Natural killer cell treated with Interleukin-12 subunit alpha and Interleukin-12 subunit beta and Interleukin-15 and Interleukin-18, amount 100 ng/mL, for 72 hours (primary cell): ENCODE results near the gene MEF2A. TPM values are rescaled to one million over a fixed set of nuclear protein-coding genes. Genes with fewer than 3 reads are reported as not detected.

ENCODE experiments used
- ATAC-seq, 2 donors: fragments of 150-1000 bp; cut with Tn5 transposase in 1 of 2; sonication (Bioruptor Pico), chemical (Tn5 transposase) in 1 of 2; 2 replicates each; pipeline ENCODE4 v1.10.0; 2021
- DNase-seq: peaks from one replicate; pipeline ENCODE4 v3.0.0; 2022; ENCODE audit warnings: low spot score
- H3K27ac Mint-ChIP-seq, 2 donors: 1 replicate in 1 of 2; 2 replicates in 1 of 2; pipeline ENCODE4 v1.8.0; 2022; ENCODE audit warnings: mixed read lengths in 2 of 2, mild to moderate bottlenecking in 1 of 2, moderate library complexity in 1 of 2
- H3K27me3 Mint-ChIP-seq, 2 donors: 1 replicate in 1 of 2; 2 replicates in 1 of 2; pipeline ENCODE4 v1.8.0; 2022; ENCODE audit warnings: mixed read lengths in 2 of 2
- H3K36me3 Mint-ChIP-seq: one replicate; pipeline ENCODE4 v1.8.0; 2022; ENCODE audit warnings: mixed read lengths
- H3K4me1 Mint-ChIP-seq, 2 donors: 1 replicate in 1 of 2; 2 replicates in 1 of 2; pipeline ENCODE4 v1.8.0; 2022; ENCODE audit warnings: low read depth in 2 of 2, mixed read lengths in 2 of 2, mild to moderate bottlenecking in 1 of 2
- H3K4me3 Mint-ChIP-seq: one replicate; pipeline ENCODE4 v1.8.0; 2022; ENCODE audit warnings: mixed read lengths
- H3K9me3 Mint-ChIP-seq: 2 replicates; pipeline ENCODE4 v1.8.0; 2022; ENCODE audit warnings: mixed read lengths
- total RNA-seq, 2 donors: library from RNA; stranded (reverse); gene quantifications; one replicate each; pipeline ENCODE4 v1.2.3, GENCODE V29; 2022

The MEF2A gene
- total RNA-seq, 2 donors from 2014 or later, result 27.1 to 42.2 TPM

DNA sequence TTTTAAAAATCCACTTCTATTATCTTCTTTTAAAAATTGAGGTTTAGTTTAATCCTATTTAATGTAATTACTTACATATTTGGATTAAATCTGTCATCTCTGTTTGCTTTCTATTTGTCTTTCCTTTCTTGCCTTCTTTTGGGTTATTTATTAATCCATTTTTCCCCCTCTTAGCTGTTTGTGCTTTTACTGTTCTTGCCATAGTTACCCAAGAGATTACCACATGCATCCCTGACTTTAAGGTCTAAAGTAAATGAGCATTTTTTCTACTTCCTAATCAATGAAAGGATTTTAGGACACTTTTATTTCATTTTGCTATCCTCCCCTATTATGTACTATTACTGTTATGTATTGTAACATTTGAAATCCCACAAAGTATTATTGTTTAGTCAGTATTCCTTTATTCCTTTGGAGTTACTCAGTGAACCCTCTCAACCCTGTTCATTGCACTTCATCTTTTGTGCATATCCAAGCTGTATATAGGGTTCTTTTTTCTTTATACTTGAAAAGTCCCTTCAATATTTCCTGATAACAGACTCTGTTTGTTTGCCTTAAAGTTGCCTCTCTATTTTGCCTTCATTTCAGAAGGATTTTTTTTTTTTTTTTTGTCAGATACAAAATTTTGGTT, 62.7 kb downstream of the MEF2A start:
- no peaks in the 10 kb centered on the region for H3K27me3 Mint-ChIP-seq
- no peak for ATAC-seq
- H3K9me3 Mint-ChIP-seq, result no peaks in the 10 kb centered on the region
- peaks cover 24 to 45% of the 10 kb centered on the region in 2 donors for H3K4me1 Mint-ChIP-seq
- peaks cover 9% of the 10 kb centered on the region for H3K36me3 Mint-ChIP-seq
- DNase-seq, result no peak
- no peak overlapping the region for H3K4me3 Mint-ChIP-seq
- no peak overlapping the region for H3K27ac Mint-ChIP-seq

DNA sequence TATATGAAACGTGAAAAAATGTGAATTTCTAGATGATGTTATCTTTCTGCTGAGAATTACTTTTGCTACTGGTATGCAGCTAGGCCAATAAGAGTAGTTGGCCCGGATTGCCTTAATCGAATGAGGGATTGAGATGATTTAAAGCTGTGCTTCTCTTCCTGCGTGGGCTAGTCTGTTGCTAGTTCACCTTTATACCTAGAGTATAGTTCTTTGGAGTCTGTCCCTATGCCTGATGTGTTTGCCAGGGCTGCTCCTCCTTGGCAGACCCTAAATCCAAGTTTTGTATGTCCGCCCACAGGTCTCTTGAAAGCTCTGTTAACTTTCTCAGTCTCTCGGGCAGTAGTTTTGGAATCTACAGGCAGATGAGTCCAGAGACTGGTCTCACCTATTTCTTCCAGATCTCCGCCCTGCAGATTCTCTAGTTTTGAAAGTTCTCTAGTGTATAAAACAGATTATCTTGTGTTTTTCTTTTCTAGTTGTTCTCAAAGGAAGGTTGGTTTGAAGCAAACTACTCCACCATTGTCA, 64.9 kb downstream of the MEF2A start:
- no peak overlapping the region for H3K4me3 Mint-ChIP-seq
- H3K4me1 Mint-ChIP-seq, result peaks cover 25 to 52% of the 10 kb centered on the region in 2 donors
- peak overlapping the region in 1 of 2 donors; percentile 21 for H3K27ac Mint-ChIP-seq
- peaks cover 21% of the 10 kb centered on the region for H3K36me3 Mint-ChIP-seq
- ATAC-seq, result no peak
- DNase-seq, result no peak
- H3K27me3 Mint-ChIP-seq, result no peaks in the 10 kb centered on the region
- H3K9me3 Mint-ChIP-seq, result no peaks in the 10 kb centered on the region

DNA sequence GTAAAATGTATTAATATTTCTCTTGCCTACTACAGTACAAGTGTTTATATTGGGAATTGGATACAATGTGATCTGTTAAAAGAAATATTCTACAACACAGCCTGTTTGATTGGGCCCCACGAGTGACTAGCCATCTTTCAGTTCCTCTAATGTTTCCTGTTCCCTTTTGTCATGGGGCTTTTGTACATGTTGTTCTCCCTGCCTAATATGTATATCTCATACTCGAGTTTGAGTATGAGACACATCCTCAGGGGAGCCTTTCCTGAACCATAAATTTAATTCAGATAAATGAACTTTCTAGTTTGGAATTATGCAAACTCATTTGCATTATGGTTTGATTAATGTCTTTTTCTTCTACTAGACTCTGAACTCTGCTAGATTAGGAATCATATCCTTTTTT, 65.5 kb downstream of the MEF2A start:
- Mint-ChIP-seq H3K4me3 (no peak overlapping the region), H3K27ac (peak overlapping the region in 1 of 2 donors; percentile 21), H3K4me1 (peaks cover 23 to 51% of the 10 kb centered on the region in 2 donors), H3K27me3 (no peaks in the 10 kb centered on the region), H3K36me3 (peaks cover 25% of the 10 kb centered on the region), H3K9me3 (no peaks in the 10 kb centered on the region)
- ATAC-seq (no peak), DNase-seq (no peak)

GRCh38 chr15:99632521-99632920, 66.7 kb downstream of the MEF2A start:
- Mint-ChIP-seq H3K4me3 (no peak overlapping the region), H3K36me3 (peaks cover 26% of the 10 kb centered on the region), H3K27me3 (no peaks in the 10 kb centered on the region), H3K27ac (no peak overlapping the region), H3K9me3 (no peaks in the 10 kb centered on the region), H3K4me1 (peaks cover 15 to 44% of the 10 kb centered on the region in 2 donors)
- ATAC-seq, result no peak
- no peak for DNase-seq

- no peak for DNase-seq
- H3K4me1 Mint-ChIP-seq, result peaks cover 13 to 36% of the 10 kb centered on the region in 2 donors
- no peak for ATAC-seq
- peaks cover 36% of the 10 kb centered on the region for H3K36me3 Mint-ChIP-seq
- H3K9me3 Mint-ChIP-seq, result no peaks in the 10 kb centered on the region
- no peak overlapping the region for H3K4me3 Mint-ChIP-seq
- H3K27me3 Mint-ChIP-seq, result no peaks in the 10 kb centered on the region
- H3K27ac Mint-ChIP-seq, result no peak overlapping the region
These were observed 67.9 kb downstream of the MEF2A start for GRCh38 chr15:99633655-99634054.

GRCh38 chr15:99634576-99634975, 68.8 kb downstream of the MEF2A start:
- Mint-ChIP-seq H3K36me3 (peaks cover 36% of the 10 kb centered on the region), H3K27ac (peak overlapping the region in 1 of 2 donors; percentile 34), H3K4me1 (peaks cover 13 to 40% of the 10 kb centered on the region in 2 donors), H3K27me3 (no peaks in the 10 kb centered on the region), H3K9me3 (no peaks in the 10 kb centered on the region), H3K4me3 (no peak overlapping the region)
- no peak for DNase-seq
- no peak for ATAC-seq

DNA sequence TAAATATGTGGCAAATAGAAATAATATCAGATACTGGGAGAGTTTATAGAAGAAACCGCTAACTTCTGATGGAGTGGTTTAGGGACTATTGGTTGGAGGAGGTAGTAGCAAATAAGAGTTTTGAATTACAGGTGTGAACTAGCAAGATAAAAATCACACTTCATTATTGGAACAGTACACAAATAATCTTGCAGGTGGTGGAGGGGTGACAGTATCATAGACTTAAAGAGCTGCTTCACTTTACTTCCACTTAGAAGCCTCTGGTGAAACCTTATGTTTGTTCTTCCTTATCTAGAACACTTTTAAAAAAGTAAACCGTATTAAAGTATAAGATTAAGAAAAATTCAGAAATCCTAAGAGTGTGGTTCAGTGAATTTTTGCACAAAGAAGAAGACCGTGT, 69.4 kb downstream of the MEF2A start:
- no peaks in the 10 kb centered on the region for H3K27me3 Mint-ChIP-seq
- DNase-seq, result no peak
- H3K27ac Mint-ChIP-seq, result no peak overlapping the region
- no peaks in the 10 kb centered on the region for H3K9me3 Mint-ChIP-seq
- ATAC-seq, result no peak
- peaks cover 36% of the 10 kb centered on the region for H3K36me3 Mint-ChIP-seq
- H3K4me1 Mint-ChIP-seq, result peaks cover 12 to 40% of the 10 kb centered on the region in 2 donors
- no peak overlapping the region for H3K4me3 Mint-ChIP-seq

GRCh38 chr15:99635794-99636193, 70.0 kb downstream of the MEF2A start:
- no peaks in the 10 kb centered on the region for H3K9me3 Mint-ChIP-seq
- peak; percentile 65 to 97 for ATAC-seq
- peaks cover 36% of the 10 kb centered on the region for H3K36me3 Mint-ChIP-seq
- H3K27me3 Mint-ChIP-seq, result no peaks in the 10 kb centered on the region
- DNase-seq, result no peak
- peaks cover 13 to 36% of the 10 kb centered on the region in 2 donors for H3K4me1 Mint-ChIP-seq
- peak overlapping the region in 1 of 2 donors; percentile 27 for H3K27ac Mint-ChIP-seq
- peak overlapping the region; percentile 57 for H3K4me3 Mint-ChIP-seq

- Mint-ChIP-seq H3K9me3 (no peaks in the 10 kb centered on the region), H3K4me3 (no peak overlapping the region), H3K4me1 (peaks cover 12 to 16% of the 10 kb centered on the region in 2 donors), H3K27me3 (no peaks in the 10 kb centered on the region), H3K27ac (no peak overlapping the region), H3K36me3 (peaks cover 15% of the 10 kb centered on the region)
- ATAC-seq, result no peak
- DNase-seq, result no peak
These were observed 79.2 kb downstream of the MEF2A start for GRCh38 chr15:99644913-99645542.

DNA sequence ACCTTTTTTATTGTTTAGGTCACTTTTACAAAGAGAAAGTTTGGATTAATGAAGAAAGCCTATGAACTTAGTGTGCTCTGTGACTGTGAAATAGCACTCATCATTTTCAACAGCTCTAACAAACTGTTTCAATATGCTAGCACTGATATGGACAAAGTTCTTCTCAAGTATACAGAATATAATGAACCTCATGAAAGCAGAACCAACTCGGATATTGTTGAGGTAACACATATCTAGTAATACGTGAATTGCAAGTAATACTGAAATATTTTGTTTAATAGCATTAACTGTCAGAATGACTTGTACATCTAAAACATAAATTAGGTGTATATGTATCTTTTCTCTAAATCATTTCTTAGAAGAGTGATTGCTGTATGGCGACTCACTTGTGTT, 79.8 kb downstream of the MEF2A start:
- no peak for ATAC-seq
- Mint-ChIP-seq H3K4me1 (peaks cover 7 to 13% of the 10 kb centered on the region in 2 donors), H3K36me3 (peaks cover 15% of the 10 kb centered on the region), H3K4me3 (no peak overlapping the region), H3K27ac (no peak overlapping the region), H3K9me3 (no peaks in the 10 kb centered on the region), H3K27me3 (no peaks in the 10 kb centered on the region)
- DNase-seq, result no peak

DNA sequence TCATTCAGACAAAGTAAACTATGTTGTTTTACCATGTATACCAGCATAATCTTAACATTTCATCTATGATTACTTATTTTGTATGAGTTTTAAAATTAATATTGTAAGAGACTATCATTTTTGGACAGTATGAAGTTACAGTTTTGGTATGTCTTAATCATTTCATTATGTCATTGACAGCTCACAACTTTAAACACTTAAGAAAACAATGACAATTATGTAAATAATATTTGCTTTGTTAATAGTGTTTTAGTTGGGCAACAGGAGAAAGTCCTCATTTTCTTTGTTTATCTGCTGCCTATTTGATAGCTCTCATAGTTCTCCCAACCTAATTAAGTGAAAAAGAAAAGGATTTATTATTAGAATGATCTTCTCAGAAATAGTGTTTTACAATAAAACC, 80.2 kb downstream of the MEF2A start:
- ATAC-seq, result no peak
- H3K4me1 Mint-ChIP-seq, result peaks cover 8 to 15% of the 10 kb centered on the region in 2 donors
- peaks cover 15% of the 10 kb centered on the region for H3K36me3 Mint-ChIP-seq
- no peak for DNase-seq
- no peak overlapping the region for H3K27ac Mint-ChIP-seq
- no peaks in the 10 kb centered on the region for H3K9me3 Mint-ChIP-seq
- H3K4me3 Mint-ChIP-seq, result no peak overlapping the region
- no peaks in the 10 kb centered on the region for H3K27me3 Mint-ChIP-seq

GRCh38 chr15:99651023-99651807, 85.4 kb downstream of the MEF2A start:
- H3K27me3 Mint-ChIP-seq, result no peaks in the 10 kb centered on the region
- ATAC-seq, result no peak
- DNase-seq, result no peak
- peaks cover 5 to 6% of the 10 kb centered on the region in 2 donors for H3K4me1 Mint-ChIP-seq
- no peaks in the 10 kb centered on the region for H3K9me3 Mint-ChIP-seq
- H3K36me3 Mint-ChIP-seq, result no peaks in the 10 kb centered on the region
- H3K27ac Mint-ChIP-seq, result no peak overlapping the region
- no peak overlapping the region for H3K4me3 Mint-ChIP-seq

DNA sequence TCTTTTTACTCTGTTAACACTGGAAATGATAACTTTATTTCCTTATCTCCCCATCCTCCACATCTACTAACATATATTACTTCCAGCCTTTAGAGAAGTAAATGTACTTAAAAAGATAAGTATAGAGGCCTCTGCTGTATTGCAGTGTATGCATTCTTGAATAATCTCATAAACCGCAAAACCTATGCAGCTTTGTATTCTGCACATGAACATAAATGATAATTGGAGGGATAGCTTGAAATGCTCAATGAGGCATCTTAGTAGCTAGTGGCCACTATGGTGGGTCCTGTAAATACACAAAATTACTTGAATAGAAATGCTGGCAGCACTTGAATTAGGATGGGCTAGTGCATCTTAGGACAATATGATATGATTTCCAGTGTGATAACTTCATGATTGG, 90.4 kb downstream of the MEF2A start:
- no peak overlapping the region for H3K27ac Mint-ChIP-seq
- H3K4me3 Mint-ChIP-seq, result no peak overlapping the region
- no peaks in the 10 kb centered on the region for H3K27me3 Mint-ChIP-seq
- ATAC-seq (no peak), DNase-seq (no peak)
- peaks cover 8 to 11% of the 10 kb centered on the region in 2 donors for H3K4me1 Mint-ChIP-seq
- H3K9me3 Mint-ChIP-seq, result no peaks in the 10 kb centered on the region
- peaks cover 5% of the 10 kb centered on the region for H3K36me3 Mint-ChIP-seq

DNA sequence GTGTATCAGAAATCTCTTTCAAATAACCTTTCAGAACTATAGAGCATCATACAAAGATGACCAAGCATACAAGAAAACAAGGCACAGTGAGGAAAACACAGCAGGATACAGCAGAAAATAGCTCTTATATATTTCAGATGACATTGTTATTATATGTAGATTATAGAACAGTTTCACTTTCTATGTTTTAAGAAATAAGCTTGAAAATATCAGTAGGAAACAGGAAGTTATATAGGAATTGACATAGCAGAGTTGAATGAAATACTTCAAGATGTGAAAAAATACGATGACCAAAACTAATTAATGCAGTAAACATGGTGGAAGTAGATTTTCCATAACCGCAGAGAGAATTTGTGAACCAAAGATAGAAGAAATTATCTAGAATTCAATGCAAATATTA, 92.2 kb downstream of the MEF2A start:
- Mint-ChIP-seq H3K4me3 (no peak overlapping the region), H3K36me3 (peaks cover 5% of the 10 kb centered on the region), H3K27ac (no peak overlapping the region), H3K27me3 (no peaks in the 10 kb centered on the region), H3K4me1 (peaks cover 7 to 10% of the 10 kb centered on the region in 2 donors), H3K9me3 (no peaks in the 10 kb centered on the region)
- ATAC-seq, result no peak
- DNase-seq, result no peak
